Esophagus squamous epithelium (tissue), 5 donors: ENCODE measurements around the gene ANAPC10. TPM values are rescaled to one million over a fixed set of nuclear protein-coding genes. Genes with fewer than 3 reads are reported as not detected.

Experiments used
- DNase-seq: peaks from one replicate; lab custom pipeline; 2025; lab: John Stamatoyannopoulos, UW
- H3K27ac ChIP-seq, 4 donors: fragments of 200-600 bp; sonication (generic); one replicate each; pipeline ENCODE4 v1.5.1; 2016 to 2019; ENCODE audit warnings: mild to moderate bottlenecking in 1 of 4
- H3K27me3 ChIP-seq, 4 donors: fragments of 200-600 bp; sonication (generic); 1 replicate in 3 of 4; 2 replicates in 1 of 4; pipeline versions ENCODE4 v1.5.1 to v1.6.0; 2017 to 2021; ENCODE audit warnings: antibody characterized with exemption in 1 of 4
- H3K36me3 ChIP-seq, 3 donors: fragments of 200-600 bp; sonication (generic); one replicate each; pipeline ENCODE4 v1.5.1; 2016 to 2019
- H3K4me1 ChIP-seq, 3 donors: fragments of 200-600 bp; sonication (generic); one replicate each; pipeline ENCODE4 v1.5.1; 2017 to 2019
- H3K4me3 ChIP-seq, 4 donors: fragments of 200-600 bp; sonication (generic); 1 replicate in 3 of 4; 2 replicates in 1 of 4; pipeline ENCODE4 v1.5.1; 2016 to 2019; ENCODE audit warnings: mild to moderate bottlenecking in 2 of 4, moderate library complexity in 1 of 4
- H3K9me3 ChIP-seq, 3 donors: fragments of 200-600 bp; sonication (generic); one replicate each; pipeline ENCODE4 v1.5.1; 2016 to 2019
- POLR2A ChIP-seq, 4 donors: fragments of 450-650 bp; IDR thresholded peaks; one replicate each; pipeline ENCODE4 v1.6.1; 2017; ENCODE audit warnings: antibody characterized with exemption in 4 of 4, mild to moderate bottlenecking in 4 of 4, moderate library complexity in 3 of 4
- WGBS, 2 donors: methylation state at CpG; one replicate each; pipeline ENCODE4 v1.1.5; 2018; 5-methylcytosine and 5-hydroxymethylcytosine counted together
- intact Hi-C: fragments of 100-400 bp; cut with DNase I; formaldehyde crosslinking; loops from one replicate; pipeline ENCODE4 v1.15.0; 2022
- total RNA-seq, 4 donors: library from RNA; depleted of rRNA; stranded (reverse); fragments of >200 nt; gene quantifications; one replicate each; pipeline ENCODE4 v1.1.0, GENCODE V29; 2016
- TF ChIP-seq, protein P1 (sequence below), 6 experiments: fragments of 450-650 bp in 4 of 6; fragments of 200-600 bp in 2 of 6; sonication (generic) in 2 of 6; IDR thresholded peaks; one replicate each; pipeline ENCODE4 v1.5.1; 2016 to 2019; ENCODE audit warnings: antibody characterized with exemption in 6 of 6, mild to moderate bottlenecking in 4 of 6, moderate library complexity in 4 of 6
- donor health status: DM: yes; HTN: yes; CAD: no.

ANAPC10 gene
- total RNA-seq, 4 donors from 2014 or later, result 13.1 to 21.2 (median 19.5) TPM

DNA sequence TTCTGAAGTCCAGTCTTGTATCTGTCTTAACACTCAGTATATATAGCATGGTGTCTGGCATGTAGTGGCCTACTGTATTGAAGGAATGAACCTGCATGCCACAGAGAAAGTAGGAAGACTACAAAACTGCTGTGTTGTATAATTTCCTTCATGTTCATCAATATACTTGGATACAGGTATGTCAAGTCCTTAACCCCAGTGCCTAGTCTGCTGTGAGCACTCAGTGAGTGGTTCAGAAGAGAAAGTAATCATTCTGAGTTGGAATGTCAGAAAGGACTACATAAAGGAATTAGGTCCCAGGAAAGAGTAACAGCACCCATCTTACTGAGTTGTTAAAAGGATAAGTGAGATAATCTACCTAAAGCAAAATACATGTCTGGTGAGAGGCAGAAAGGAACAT is 32.1 kb upstream of the ANAPC10 start:
- no peak for DNase-seq
- H3K27ac ChIP-seq, result no peak overlapping the region
- no peaks in the 10 kb centered on the region for H3K27me3 ChIP-seq
- no peak overlapping the region for H3K4me3 ChIP-seq
- TF ChIP-seq POLR2A (IDR thresholded peaks at IDR 0.05), result no peak
- TF ChIP-seq, protein P1, sequence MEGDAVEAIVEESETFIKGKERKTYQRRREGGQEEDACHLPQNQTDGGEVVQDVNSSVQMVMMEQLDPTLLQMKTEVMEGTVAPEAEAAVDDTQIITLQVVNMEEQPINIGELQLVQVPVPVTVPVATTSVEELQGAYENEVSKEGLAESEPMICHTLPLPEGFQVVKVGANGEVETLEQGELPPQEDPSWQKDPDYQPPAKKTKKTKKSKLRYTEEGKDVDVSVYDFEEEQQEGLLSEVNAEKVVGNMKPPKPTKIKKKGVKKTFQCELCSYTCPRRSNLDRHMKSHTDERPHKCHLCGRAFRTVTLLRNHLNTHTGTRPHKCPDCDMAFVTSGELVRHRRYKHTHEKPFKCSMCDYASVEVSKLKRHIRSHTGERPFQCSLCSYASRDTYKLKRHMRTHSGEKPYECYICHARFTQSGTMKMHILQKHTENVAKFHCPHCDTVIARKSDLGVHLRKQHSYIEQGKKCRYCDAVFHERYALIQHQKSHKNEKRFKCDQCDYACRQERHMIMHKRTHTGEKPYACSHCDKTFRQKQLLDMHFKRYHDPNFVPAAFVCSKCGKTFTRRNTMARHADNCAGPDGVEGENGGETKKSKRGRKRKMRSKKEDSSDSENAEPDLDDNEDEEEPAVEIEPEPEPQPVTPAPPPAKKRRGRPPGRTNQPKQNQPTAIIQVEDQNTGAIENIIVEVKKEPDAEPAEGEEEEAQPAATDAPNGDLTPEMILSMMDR (IDR thresholded peaks at IDR 0.05), result no peak
- intact Hi-C loops, result no loop called here
- H3K36me3 ChIP-seq, result peaks cover 0 to 60% (median 7%) of the 10 kb centered on the region in 3 donors
- H3K9me3 ChIP-seq, result no peaks in the 10 kb centered on the region
- H3K4me1 ChIP-seq, result peaks cover 0 to 9% (median 0%) of the 10 kb centered on the region in 3 donors

DNA sequence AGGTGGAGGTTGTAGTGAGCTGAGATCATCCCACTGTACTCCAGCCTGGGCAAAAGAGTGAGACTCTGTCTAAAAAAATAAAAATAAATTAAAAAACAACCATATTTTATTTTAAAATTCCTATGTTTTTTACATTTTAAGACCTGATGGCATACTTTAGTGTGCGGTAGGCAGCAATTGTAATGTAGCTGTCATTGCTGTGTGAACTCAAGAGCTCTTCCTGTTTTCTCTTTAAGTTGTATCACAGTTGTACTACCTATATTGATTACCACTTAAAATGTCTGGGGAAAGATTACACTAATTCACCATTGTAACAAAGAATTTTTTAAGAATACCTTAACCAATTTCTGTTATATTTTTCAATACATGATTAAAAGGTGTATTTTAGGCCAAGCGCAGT is 27.4 kb upstream of the ANAPC10 start:
- intact Hi-C loops, result no loop called here
- H3K27ac ChIP-seq, result no peak overlapping the region
- no peaks in the 10 kb centered on the region for H3K27me3 ChIP-seq
- DNase-seq, result no peak
- H3K4me3 ChIP-seq, result no peak overlapping the region
- TF ChIP-seq POLR2A (IDR thresholded peaks at IDR 0.05), result no peak
- TF ChIP-seq, protein P1 (IDR thresholded peaks at IDR 0.05), result no peak
- 95 to 99% methylated on average over 2 of the region's 2 CpGs for WGBS, 2 donors
- H3K4me1 ChIP-seq, result no peaks in the 10 kb centered on the region
- peaks cover 0 to 98% (median 13%) of the 10 kb centered on the region in 3 donors for H3K36me3 ChIP-seq
- no peaks in the 10 kb centered on the region for H3K9me3 ChIP-seq

DNA sequence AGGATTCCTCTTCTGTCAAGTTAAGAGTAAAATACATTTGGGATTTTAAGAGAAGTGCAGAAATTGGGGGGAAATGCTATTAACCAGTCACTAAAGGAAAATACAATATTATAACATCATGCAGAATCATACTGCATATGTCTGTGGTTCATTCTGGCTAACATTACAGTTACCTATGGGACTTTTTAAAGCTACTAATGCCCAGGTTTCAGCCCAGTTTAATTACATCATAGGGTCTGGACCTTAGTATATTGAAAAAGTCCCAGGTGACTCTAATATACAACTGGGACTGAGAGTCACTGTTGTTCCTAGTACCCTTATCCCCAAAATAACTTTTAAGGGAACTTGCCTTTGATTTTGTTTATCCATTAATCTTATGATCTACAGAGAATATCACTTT is 10.1 kb upstream of the ANAPC10 start:
- intact Hi-C loops, result no loop called here
- TF ChIP-seq, protein P1 (IDR thresholded peaks at IDR 0.05), result no peak
- TF ChIP-seq POLR2A (IDR thresholded peaks at IDR 0.05), result no peak
- DNase-seq, result no peak
- no peaks in the 10 kb centered on the region for H3K27me3 ChIP-seq
- no peaks in the 10 kb centered on the region for H3K9me3 ChIP-seq
- peaks cover 12 to 90% (median 34%) of the 10 kb centered on the region in 3 donors for H3K36me3 ChIP-seq
- no peak overlapping the region for H3K4me3 ChIP-seq
- peaks cover 0 to 4% (median 0%) of the 10 kb centered on the region in 3 donors for H3K4me1 ChIP-seq
- no peak overlapping the region for H3K27ac ChIP-seq

DNA sequence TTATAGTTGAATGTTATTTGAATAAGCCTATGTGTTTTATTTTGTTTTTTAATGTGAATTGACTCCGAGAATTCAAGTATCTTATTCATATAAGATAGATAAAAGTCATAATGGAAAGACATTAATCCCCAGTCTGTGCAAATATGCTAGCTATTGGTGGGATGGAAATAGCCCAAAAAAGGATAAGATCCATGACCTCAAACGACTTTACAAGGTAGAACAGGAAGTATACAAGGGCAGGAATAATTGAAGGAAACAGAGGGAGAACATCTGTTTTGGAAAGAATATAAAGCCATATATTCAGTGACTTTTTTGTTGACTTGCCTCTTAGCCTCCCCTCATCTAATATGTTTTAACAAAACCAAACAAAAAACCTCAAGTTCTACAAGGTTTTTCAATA is 9.1 kb upstream of the ANAPC10 start:
- TF ChIP-seq, protein P1 (IDR thresholded peaks at IDR 0.05), result no peak
- TF ChIP-seq POLR2A (IDR thresholded peaks at IDR 0.05), result no peak
- H3K4me3 ChIP-seq, result no peak overlapping the region
- H3K9me3 ChIP-seq, result no peaks in the 10 kb centered on the region
- DNase-seq, result no peak
- WGBS, 2 donors, result 53 to 63% methylated on average over 2 of the region's 2 CpGs
- H3K27me3 ChIP-seq, result no peaks in the 10 kb centered on the region
- peaks cover 0 to 14% (median 0%) of the 10 kb centered on the region in 3 donors for H3K4me1 ChIP-seq
- peaks cover 6 to 80% (median 25%) of the 10 kb centered on the region in 3 donors for H3K36me3 ChIP-seq
- intact Hi-C loops, result no loop called here
- H3K27ac ChIP-seq, result no peak overlapping the region

DNA sequence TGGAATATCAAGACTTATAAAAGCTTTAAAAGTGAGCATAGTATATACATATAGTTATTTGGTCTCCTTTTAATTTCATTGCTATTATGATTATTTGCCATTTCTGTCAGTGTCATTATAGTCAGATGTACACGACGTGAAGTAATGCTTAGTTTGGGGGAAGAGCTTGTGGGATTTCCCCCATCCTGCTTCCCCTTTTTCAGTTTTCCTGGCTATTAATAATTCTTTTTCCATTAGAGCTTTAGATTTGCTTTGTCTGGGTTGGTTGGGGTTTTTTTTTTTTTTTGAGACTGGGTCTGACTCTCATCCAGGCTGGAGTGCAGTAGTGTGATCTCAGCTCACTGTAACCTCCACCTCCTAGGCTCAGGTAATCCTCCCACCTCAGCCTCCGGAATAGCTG is 5.5 kb upstream of the ANAPC10 start:
- H3K4me3 ChIP-seq, result no peak overlapping the region
- H3K27ac ChIP-seq, result no peak overlapping the region
- intact Hi-C loops, result no loop called here
- no peak for DNase-seq
- WGBS, 2 donors, result 76 to 82% methylated on average over 3 of the region's 3 CpGs
- H3K27me3 ChIP-seq, result no peaks in the 10 kb centered on the region
- no peaks in the 10 kb centered on the region for H3K9me3 ChIP-seq
- no peak for TF ChIP-seq POLR2A (IDR thresholded peaks at IDR 0.05)
- TF ChIP-seq, protein P1 (IDR thresholded peaks at IDR 0.05), result no peak
- peaks cover 0 to 48% (median 19%) of the 10 kb centered on the region in 3 donors for H3K4me1 ChIP-seq
- peaks cover 0 to 44% (median 0%) of the 10 kb centered on the region in 3 donors for H3K36me3 ChIP-seq
